GM21367 (cell line): ENCODE data around the gene TMEM52B.
A peak's percentile ranks its signal among the peaks of the same experiment; 100 is the strongest.
"Not testable (repeated sequence)": the region's sequence is repeated elsewhere in the genome, so short reads cannot be mapped to it uniquely, and the experiment has no call there.

ENCODE experiments used
- ATAC-seq: cut with Tn5 transposase; IDR thresholded peaks from one replicate; pipeline ENCODE4 v1.9.1; 2021; ENCODE audit not compliant: unreplicated experiment

The TMEM52B gene

DNA sequence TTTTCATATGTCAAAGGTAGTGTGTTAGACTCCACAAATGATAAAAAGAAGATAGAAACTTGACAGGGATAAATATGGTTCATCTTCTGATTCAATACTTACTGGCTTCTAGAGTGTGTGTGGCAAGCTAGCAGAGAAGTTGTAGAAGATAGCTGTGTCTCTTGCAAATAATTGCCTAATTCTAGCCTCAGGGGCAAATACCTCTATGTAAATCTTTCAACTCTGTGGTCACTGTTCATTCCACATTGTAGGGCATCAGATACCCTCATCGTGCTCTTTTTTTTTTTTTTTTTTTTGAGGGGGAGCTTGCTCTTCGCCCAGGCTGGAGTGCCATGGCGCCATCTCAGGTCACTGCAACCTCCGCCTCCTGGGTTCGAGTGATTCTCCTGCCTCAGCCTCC is 8.6 kb upstream of the TMEM52B start:
- ATAC-seq, result no peak

DNA sequence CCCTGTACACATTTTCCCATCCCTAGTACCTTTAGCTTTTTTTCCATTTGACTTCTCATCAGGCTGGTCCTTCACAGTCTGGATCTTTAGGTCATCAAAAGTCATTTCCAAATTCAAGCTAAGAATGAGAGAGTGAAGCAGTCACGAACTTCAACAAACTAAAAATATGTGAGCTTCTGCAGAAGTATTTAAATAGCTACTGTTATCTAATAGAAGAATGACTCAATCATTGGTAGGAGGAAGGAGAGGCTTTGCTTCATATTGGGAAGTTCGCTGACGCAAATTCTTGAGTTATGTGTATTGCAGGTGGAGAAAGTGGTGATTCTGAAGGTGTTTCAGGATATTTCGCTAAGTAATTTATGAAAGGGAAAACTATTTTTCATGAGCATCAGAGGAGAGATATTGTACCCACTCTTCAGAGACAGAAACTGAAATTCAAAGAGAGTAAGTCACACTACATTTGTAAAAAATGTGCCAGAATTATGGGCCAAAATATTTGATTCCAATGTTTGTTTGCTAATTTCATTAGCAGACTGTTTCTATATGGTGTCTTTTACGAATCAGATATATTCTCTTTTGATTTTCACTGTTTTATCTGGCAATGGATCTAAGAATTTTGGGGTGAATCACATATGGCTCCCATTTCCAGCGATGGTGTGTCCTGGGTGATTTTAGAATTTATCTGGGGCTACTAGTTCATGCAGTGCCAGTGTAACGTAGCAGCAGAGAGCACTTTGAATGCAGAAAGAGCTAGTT is 6.7 kb upstream of the TMEM52B start, which contains the start of gene OLR1:
TSS of gene OLR1 (minus strand) at position 160 of the 756 bp plus-strand sequence. CDS start at position 105, 55 bp downstream.
- ATAC-seq, result no peak

DNA sequence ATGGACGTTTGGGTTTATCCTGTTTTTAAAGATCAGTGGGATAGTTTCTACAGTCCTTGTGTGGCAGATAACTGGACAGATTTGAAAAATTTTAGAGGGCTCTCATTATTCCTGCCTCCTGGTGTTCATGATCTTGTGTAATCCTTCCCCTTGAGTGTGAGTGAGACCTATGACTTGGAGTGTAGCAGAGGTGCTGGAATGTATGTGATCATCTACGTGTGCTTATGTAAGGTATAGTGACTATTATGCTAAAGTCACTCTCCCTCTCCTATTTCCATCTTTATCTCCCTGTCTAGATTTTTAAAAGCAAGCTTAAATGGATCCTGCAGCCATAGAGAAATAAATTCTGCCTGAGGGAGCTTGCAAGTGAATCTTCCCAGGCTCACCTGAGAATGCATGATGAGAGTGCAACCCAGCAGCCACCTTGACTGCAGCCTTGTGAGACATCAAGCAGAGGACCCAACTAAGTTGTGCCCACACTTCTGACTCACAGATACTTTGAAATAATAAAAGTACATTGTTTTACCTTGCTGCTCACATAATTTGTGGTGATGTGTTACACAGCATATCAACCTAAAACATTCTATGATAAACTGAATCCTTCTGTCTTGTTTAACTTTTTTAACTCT is 3.7 kb upstream of the TMEM52B start:
- ATAC-seq, result no peak

DNA sequence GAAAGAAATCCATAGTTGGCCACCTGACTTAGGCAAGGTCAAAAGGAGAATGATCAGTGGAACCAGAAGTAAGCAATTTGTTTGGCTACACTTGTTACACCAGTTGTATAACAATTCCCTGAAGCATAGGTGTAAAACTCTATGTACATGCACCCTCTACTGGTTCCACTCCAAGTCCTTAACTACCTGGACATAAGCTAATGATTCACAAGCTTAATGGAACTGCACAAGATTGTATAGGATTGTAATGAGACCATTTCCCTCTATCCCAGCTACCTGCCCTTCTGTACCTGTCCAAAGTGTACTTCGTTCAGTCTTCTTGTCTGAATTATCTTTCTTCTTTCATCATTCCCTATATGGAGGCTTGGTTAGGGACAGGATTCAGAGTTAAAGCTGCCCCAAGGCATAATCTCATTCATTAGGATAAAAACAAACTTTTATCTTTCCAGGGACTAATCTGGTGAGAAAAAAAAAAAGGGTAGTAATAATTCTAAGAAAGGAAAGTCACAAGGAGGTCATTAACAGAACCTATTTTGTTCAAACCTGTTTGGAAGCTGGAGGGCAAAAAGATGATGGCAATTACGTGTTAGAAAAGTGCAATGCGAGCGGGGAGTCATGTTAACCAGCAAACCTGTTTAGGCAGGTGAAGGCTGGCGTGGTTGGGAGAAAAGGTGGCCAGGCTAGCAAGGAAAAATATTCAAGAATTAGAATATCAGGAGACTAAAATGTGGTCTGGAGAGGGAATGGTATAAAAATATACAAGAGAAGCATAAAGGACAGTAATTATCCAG is 2.8 kb upstream of the TMEM52B start:
- no peak for ATAC-seq

DNA sequence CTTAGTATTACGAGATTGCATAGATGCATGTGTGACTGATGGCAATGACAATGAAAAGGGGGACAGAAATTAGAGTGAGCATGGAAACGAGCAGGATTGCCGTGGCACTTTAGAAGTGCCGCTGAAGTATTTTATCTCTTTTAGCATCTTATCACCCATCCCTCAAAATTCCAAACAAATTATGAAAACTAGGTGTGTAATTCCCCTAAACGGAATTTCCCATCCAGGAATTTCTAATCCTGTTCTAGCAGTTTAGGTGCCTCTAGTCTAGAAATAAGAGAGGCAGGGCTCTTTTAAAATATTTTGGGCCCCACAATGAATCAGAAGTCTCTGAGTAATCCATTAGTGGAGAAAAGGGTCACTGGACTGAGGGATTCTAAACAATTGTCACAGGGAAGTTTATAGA is 947 bp downstream of the TMEM52B start:
- ATAC-seq, result no peak

DNA sequence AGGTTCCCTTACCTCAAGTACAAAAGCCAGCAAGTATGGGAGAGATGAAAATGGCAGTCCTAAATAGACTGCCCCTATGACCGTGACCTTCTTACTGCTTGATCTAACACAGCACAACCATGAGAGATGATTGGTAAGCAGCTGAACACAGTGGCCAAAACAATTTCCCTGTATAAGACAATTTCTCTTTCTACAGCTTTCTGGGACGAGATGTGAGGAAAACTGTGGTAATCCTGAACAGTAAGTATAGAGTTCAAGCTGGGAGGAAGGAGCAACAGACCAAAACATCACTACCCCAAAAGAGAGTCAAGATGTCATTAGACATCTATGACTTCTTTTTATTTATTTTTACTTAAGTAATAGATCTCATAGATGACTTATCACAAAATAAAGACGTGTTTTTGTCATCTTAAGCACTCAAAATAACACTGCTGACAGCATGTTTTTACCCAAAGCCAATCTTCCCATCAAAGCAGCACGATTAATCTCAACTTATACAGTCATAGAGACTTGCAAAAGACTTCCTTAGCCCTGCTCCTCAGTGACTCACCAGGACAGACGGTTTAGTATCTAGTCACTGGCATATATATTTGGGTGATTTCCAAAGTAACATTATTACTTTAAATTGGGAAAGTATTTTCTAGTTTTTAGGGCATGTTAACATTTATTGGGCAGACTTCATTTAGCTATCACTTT is 3.7 kb downstream of the TMEM52B start:
- no peak for ATAC-seq

DNA sequence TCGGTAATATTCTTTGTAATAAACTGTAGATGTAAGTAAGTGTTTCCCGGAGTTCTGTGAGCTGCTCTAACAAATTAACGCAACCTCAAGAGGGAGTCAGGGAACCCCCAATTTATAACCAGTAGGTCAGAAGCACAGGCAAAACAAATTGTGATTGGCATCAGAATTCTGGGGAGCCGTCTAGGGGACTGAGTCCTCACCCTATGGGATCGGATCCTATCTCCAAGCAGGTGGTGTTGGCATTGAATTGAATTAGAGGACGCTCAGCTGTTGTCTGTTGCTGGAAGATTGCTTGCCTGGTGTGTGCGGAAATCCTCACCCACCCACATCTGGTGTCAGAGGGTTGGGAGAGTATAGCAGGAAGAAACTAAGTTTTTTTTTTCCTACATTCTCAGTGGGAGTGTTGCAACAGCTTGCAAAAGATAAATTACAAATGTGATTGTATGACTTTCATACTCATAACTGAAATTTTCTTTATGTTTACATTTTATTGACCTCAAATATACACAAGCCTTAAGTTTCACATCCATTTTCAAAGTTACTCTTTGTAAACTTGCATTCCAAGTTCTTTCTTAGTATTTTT is 5.5 kb downstream of the TMEM52B start:
- no peak for ATAC-seq

DNA sequence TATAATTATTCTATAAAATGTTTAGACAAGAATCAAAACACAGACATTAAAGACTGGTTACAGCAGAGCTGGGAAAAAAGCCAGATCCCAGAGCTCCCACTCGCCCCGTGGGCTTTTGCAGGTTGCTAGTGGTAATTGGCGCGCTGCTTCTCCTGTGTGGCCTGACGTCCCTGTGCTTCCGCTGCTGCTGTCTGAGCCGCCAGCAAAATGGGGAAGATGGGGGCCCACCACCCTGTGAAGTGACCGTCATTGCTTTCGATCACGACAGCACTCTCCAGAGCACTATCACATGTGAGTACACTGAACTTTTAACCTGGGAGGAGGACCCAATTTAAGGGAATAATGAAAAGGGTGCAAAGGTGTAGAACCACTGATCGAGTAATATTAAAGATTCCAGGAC is 7.5 kb downstream of the TMEM52B start:
- no peak for ATAC-seq

DNA sequence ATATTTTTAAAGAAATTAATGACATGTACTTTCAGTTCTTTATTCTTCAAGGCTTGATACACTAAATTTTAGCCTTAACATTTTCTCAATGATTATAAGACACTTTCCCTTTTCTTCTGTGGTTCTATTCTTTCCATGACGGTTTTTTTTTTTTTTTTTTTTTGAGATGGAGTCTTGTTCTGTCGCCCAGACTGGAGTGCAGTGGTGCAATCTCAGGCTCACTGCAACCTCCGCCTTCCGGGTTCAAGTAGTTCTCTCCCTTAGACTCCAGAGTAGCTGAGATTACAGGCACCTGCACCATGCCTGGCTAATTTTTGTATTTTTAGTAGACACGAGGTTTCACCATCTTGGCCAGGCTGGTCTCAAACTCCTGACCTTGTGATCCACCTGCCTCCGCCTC is 8.1 kb downstream of the TMEM52B start:
- ATAC-seq, result not testable (repeated sequence)

DNA sequence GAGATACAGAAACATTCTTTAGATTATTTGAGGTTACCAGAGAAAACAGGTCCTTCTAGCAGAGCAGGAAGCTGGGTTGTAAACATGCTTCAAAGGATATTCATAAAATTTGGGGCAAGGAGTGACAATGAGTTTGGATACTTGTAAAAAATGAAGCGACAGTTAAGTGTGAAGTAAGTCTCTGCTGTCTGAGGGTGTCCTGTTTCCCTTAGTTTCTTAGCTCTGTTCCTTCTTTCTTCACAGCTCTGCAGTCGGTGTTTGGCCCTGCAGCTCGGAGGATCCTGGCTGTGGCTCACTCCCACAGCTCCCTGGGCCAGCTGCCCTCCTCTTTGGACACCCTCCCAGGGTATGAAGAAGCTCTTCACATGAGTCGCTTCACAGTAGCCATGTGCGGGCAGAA is 10.8 kb downstream of the TMEM52B start:
- ATAC-seq, result no peak

DNA sequence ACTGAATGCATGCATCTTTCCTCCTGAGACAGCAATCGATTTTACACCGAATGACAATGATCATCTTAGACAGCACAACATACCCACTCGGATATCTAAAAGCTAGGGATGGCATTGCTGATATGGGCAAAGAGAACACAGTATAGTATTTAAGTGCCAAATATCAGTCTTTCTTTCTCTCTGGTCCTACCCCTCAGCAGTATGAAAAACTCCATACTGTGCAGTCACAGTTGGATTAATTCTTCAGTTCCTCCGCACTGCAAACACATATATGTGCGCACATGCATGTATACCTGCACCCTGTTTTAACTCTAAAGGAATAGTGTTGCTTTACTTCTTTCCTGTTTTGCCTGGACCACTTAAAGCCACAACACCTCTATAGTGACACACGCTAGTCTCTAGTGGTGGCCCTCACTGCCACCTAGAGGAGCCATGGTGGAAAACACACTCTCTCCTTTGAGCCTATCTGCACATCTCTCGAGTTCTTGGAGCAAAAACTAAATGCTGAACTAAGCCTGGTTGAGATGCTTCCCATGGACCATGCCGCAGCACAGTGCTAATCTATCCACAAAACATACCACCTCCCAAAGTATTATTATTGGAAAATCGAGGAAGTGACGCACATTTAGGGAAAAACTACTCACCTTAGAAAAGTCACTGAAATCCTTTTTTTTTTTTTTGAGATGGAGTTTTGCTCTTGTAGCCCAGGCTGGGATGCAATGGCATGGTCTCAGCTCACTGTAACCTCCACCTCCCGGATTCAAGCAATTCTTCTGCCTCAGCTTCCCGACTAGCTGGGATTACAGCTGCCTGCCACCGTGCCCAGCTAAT is 11.9 kb downstream of the TMEM52B start:
- ATAC-seq, result peak; percentile 79

DNA sequence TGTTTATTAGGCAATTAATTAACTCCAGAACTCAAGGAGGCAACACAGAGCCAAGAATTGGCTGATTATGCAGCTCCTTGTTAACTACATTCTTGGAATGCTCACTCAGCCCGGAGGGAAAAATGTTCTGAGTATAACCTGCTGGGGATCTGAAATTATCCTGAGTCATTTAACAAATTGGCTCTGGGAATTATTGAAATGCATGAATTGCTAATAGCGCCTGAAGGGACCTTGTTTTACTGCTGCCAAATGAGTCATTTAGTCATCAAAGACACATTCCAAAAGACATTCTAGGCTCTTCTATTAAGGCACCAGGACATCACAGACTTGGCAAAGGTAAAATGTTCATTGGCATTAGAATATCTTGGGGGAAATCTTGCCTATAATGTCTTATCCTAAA is 13.0 kb downstream of the TMEM52B start:
- ATAC-seq, result no peak

DNA sequence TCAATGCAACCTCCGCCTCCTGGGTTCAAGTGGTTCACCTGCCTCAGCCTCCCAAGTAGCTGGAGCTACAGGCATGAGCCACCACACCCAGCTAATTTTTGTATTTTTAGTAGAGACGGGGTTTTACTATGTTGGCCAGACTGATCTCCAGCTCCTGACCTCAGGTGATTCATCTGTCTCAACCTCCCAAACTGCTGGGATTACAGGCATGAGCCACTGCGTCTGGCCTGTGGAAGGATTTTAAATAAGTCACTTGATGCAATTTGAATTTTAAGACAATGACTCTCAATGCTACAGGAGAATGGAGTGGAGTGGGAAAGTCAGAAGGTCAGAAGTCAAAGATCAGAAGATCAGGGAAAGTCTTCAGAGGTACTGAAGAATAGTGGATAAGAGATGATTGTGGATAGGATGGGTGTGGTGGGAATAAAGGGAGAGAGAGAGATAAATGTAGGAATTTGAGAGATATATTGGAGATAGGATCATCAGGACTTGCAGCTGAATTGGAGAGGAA is 15.4 kb downstream of the TMEM52B start:
- no peak for ATAC-seq

DNA sequence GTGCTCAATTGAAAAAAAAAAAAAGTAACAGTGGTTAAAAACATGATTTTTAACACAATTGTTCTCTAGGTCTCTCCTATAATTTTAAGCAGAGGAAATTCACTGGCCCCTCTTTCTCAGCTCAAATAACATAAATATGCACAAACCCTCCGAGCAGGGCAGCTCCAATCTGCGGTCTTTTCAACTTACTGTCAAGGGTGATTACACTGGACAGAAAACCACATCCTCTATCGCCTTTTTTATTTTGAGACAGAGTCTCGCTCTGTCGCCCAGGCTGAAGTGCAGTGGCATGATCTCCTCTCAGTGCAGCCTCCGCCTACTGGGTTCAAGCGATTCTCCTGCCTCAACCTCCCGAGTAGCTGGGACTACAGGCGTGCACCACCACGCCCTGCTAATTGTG is 17.4 kb downstream of the TMEM52B start:
- ATAC-seq, result peak; percentile 87

DNA sequence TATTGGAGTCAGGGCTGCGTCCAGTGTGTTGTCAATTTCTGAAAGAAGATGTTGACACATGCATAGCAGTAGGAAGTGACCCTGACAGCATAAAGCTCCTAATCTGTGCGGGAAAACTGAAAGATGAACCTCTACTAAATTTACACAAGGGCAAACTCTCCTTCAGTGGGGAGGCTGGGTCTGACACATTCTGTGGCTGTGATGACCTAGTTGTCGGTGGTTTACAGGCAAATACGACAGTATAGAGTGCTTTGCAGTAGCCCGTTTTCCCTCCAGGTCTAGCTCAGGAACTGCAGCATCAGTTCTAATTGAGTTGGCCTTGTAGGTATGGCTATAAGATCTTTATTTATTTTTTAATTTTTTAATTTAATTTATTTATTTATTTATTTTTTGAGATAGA is 19.0 kb downstream of the TMEM52B start:
- ATAC-seq, result no peak

DNA sequence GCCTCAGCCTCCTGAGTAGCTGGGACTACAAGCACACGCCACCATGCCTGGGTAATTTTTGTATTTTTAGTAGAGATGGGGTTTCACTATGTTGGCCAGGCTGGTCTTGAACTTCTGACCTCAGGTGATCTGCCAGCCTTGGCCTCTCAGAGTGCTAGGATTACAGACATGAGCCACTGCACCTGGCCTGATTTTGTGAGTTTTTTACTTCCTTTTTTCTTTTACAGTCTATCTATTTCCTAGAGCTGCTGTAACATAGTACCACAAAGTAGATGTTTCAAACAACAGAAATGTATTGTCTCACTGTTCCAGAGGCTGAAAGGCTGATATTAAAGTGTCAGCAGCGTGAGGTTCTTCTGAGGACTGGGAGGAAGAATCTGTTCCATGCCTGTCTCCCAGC is 25.7 kb downstream of the TMEM52B start:
- ATAC-seq, result not testable (repeated sequence)

DNA sequence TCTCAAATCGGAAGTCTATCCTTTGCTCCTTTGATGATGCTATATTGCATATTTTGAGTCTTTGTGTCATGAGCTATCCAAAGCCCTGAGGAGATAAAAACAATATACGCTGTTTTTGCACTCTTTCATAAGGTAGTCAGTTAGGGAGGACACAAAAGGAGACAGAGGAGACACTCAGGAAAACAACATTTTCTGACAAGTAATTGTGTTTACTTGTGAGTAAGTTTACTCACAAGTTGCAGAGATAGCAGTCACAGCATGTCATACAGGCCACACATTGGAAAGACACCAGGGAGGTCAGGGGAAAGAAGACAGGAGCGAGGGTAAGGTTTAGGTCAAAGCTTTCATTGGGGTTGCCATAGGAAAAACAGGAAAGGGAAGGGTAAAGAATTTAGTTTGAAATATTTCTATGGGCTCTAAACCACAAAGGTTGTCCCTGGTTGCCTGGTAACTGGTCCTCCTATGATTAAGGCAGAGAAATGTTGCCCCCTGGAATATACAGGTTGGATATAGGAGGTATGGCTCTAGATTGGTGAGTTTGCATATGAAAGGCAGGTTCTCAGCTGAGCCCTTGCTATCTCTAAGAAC is 26.5 kb downstream of the TMEM52B start:
- ATAC-seq, result no peak

DNA sequence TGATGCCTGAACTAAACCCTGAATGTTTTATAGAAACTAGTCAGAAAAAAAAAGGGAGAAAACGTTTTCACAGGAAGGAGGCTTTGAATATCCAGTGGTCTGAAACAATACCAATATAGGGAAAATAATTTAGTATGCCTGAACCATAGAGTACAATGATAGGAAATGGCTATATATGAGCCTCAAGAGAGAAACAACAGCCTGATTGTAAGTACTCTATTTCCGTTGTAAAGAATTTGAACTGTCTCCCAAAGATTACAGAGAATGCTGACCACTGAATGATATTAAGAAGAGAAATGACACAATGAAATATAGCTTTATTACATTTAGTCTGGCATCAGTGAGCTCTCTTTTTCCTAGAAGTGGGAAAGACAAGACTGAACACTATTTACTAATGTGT is 28.3 kb downstream of the TMEM52B start:
- ATAC-seq, result no peak

DNA sequence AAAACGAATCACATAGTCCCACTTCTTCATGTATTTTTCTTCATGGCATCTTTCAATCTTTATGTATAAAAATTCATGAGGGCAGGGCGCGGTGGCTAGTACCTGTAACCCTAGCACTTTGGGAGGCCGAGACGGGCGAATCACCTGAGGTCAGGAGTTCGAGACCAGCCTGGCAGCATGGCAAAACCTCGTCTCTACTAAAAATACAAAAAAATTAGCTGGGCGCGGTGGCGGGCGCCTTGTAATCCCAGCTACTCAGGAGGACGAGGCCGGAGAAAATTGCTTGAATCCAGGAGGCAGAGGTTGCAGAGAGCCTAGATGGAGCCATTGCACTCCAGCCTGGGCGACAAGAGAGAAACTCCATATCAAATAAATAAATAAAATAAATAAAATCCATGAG is 31.4 kb downstream of the TMEM52B start:
- no peak for ATAC-seq
